Left ventricle myocardium inferior (tissue), 1 donor: Measurements from ENCODE around the gene NRIP3. TPM values are rescaled to one million over a fixed set of nuclear protein-coding genes. Genes with fewer than 3 reads are reported as not detected.

ENCODE experiments used
- DNase-seq: peaks from one replicate; pipeline ENCODE4 v3.0.0-alpha.2; 2020
- H3K27ac ChIP-seq: fragments of 200-600 bp; replicated peaks from 2 replicates; pipeline ENCODE4 v1.8.0; 2021
- H3K27me3 ChIP-seq: fragments of 200-600 bp; 2 replicates; pipeline ENCODE4 v1.8.0; 2021; ENCODE audit warnings: low read depth
- H3K36me3 ChIP-seq: fragments of 200-600 bp; 2 replicates; pipeline ENCODE4 v1.8.0; 2021
- H3K4me1 ChIP-seq: fragments of 200-600 bp; 2 replicates; pipeline ENCODE4 v1.8.0; 2021
- H3K4me3 ChIP-seq: fragments of 200-600 bp; 2 replicates; pipeline ENCODE4 v1.8.0; 2021; ENCODE audit warnings: mild to moderate bottlenecking, moderate library complexity
- H3K9me3 ChIP-seq: fragments of 200-600 bp; replicated peaks from 2 replicates; pipeline ENCODE4 v1.8.0; 2021
- intact Hi-C: fragments of 100-400 bp; cut with micrococcal nuclease; formaldehyde crosslinking; loops from one replicate; pipeline ENCODE4 v1.11.0; 2022
- total RNA-seq: library from RNA; stranded (reverse); fragmentation: NEBNext Ultra II Directional; extraction: Animal tissue kit (Norgen Biotek cat#: 25700); gene quantifications from one replicate; pipeline ENCODE4 v1.2.1, GENCODE V29; 2021
- TF ChIP-seq, protein P1 (sequence below): fragments of 200-600 bp; IDR thresholded peaks from 2 replicates; pipeline ENCODE4 v1.8.0; 2021; ENCODE audit warnings: antibody characterized with exemption, mild to moderate bottlenecking, borderline replicate concordance
- donor health status: DM: no; HTN: yes; CAD: no; lungs with severe emphysema.

NRIP3 gene
- total RNA-seq, 1 donor from 2014 or later: 1.9 TPM

GRCh38 chr11:9042488-9042887 is 38.7 kb upstream of the NRIP3 start:
- Histone ChIP-seq H3K4me3 (no peak overlapping the region), H3K4me1 (peaks cover 9% of the 10 kb centered on the region), H3K9me3 (no peaks in the 10 kb centered on the region), H3K27me3 (no peaks in the 10 kb centered on the region), H3K27ac (no peak overlapping the region), H3K36me3 (no peaks in the 10 kb centered on the region)
- DNase-seq: no peak
- intact Hi-C loops: no loop called here
- TF ChIP-seq, protein P1, sequence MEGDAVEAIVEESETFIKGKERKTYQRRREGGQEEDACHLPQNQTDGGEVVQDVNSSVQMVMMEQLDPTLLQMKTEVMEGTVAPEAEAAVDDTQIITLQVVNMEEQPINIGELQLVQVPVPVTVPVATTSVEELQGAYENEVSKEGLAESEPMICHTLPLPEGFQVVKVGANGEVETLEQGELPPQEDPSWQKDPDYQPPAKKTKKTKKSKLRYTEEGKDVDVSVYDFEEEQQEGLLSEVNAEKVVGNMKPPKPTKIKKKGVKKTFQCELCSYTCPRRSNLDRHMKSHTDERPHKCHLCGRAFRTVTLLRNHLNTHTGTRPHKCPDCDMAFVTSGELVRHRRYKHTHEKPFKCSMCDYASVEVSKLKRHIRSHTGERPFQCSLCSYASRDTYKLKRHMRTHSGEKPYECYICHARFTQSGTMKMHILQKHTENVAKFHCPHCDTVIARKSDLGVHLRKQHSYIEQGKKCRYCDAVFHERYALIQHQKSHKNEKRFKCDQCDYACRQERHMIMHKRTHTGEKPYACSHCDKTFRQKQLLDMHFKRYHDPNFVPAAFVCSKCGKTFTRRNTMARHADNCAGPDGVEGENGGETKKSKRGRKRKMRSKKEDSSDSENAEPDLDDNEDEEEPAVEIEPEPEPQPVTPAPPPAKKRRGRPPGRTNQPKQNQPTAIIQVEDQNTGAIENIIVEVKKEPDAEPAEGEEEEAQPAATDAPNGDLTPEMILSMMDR: no peak

DNA sequence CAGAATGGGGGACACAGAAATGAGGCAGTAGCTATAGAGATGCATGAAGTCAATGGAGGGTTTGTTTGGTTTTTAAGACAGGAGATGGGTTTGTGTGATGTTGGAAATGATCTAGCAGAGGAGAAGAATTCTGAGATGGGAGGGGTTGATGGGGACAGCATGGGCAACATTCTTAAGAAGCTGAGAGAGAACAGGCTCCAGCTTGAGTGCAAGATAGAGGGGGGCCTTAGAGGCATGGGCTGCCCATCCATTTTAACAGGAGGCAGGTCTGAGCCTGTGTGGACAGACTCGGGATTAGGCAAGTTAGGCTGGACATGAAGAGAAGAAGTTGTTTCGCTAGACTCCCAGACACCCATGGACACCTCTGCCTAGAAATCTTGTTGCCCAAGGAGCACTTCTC is 37.9 kb upstream of the NRIP3 start:
- Histone ChIP-seq H3K4me3 (no peak overlapping the region), H3K9me3 (no peaks in the 10 kb centered on the region), H3K36me3 (no peaks in the 10 kb centered on the region), H3K27me3 (no peaks in the 10 kb centered on the region), H3K4me1 (peaks cover 1% of the 10 kb centered on the region), H3K27ac (no peak overlapping the region)
- intact Hi-C loops: no loop called here
- TF ChIP-seq, protein P1: no peak
- no peak for DNase-seq

DNA sequence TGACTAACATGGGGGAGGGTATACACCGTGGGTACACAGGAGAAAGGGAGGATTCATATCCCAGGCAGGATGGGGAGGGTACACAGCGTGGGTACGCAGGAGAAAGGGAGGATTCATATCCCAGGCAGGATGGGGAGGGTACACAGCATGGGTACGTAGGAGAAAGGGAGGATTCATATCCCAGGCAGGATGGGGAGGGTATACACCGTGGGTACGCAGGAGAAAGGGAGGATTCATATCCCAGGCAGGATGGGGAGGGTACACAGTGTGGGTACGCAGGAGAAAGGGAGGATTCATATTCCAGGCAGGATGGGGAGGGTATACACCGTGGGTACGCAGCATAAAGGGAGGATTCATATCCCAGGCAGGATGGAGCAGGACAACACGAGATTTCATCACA is 36.6 kb upstream of the NRIP3 start:
- DNase-seq: no peak
- Histone ChIP-seq H3K27ac (no peak overlapping the region), H3K27me3 (no peaks in the 10 kb centered on the region), H3K4me1 (no peaks in the 10 kb centered on the region), H3K9me3 (no peaks in the 10 kb centered on the region), H3K4me3 (no peak overlapping the region), H3K36me3 (no peaks in the 10 kb centered on the region)
- TF ChIP-seq, protein P1: no peak
- intact Hi-C loops: no loop called here

DNA sequence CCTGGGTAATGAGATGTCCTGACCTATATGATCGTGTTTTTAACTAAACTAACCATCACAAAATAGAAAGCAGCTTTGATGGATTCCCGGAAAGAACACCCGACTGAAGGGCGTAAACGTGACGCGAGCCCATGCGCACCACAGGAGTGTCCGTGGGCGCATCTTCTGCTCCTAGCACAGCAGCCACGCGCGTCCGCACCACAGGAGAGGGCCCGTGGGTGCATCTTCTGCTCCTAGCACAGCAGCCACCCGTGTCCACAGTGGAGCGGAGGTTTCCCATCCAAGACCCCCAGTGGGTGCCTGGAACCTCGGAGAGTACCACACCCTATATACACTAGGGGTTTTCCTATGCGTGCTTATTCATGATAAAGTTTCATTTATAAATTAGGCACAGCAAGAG is 36.1 kb upstream of the NRIP3 start:
- intact Hi-C loops: no loop called here
- no peaks in the 10 kb centered on the region for H3K27me3 ChIP-seq
- H3K4me1 ChIP-seq: no peaks in the 10 kb centered on the region
- TF ChIP-seq, protein P1: no peak
- H3K4me3 ChIP-seq: no peak overlapping the region
- no peak overlapping the region for H3K27ac ChIP-seq
- no peak for DNase-seq
- H3K36me3 ChIP-seq: no peaks in the 10 kb centered on the region
- no peaks in the 10 kb centered on the region for H3K9me3 ChIP-seq

GRCh38 chr11:9039198-9039597 is 35.4 kb upstream of the NRIP3 start:
- Histone ChIP-seq H3K36me3 (no peaks in the 10 kb centered on the region), H3K4me3 (no peak overlapping the region), H3K27ac (no peak overlapping the region), H3K9me3 (no peaks in the 10 kb centered on the region), H3K4me1 (no peaks in the 10 kb centered on the region), H3K27me3 (no peaks in the 10 kb centered on the region)
- DNase-seq: no peak
- TF ChIP-seq, protein P1: no peak
- intact Hi-C loops: no loop called here

DNA sequence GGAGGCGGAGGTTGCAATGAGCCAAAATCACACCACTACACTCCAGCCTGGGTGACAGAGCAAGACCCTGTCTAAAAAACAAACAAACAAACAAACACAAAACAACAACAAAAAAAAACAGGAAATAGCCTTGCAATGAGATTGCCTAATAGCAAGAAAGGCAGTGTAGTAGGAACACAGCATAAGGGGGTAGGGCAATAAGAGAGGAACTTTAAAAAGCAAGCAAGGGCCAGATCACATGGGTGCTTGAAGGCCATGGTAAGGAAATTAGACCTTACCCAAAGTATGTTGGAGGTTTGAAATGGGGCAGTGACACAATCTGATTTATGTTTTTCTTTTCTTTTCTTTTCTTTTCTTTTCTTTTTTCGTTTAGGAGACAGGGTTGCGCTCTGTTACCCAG is 34.7 kb upstream of the NRIP3 start:
- intact Hi-C loops: no loop called here
- Histone ChIP-seq H3K36me3 (no peaks in the 10 kb centered on the region), H3K9me3 (no peaks in the 10 kb centered on the region), H3K27ac (no peak overlapping the region), H3K4me3 (no peak overlapping the region), H3K27me3 (no peaks in the 10 kb centered on the region), H3K4me1 (no peaks in the 10 kb centered on the region)
- no peak for DNase-seq
- TF ChIP-seq, protein P1: no peak
